Measurements from ENCODE around the gene PROSER3. TPM values are rescaled to one million over a fixed set of nuclear protein-coding genes. Genes with fewer than 3 reads are reported as not detected.

PROSER3 gene
- total and polyA plus RNA-seq, 2 of the 4 experiments (the other 2 are of a cell fraction): 5.4 to 21.8 TPM

- peak; percentile 57; the same call in 1 of the 2 replicates for TF ChIP-seq MAZ (IDR thresholded peaks at IDR 0.05; ENCODE audit: borderline replicate concordance, low read depth, low read length)
Measured at GRCh38 chr19:35757231-35757748, 686 bp upstream of the PROSER3 start (continued).

DNA sequence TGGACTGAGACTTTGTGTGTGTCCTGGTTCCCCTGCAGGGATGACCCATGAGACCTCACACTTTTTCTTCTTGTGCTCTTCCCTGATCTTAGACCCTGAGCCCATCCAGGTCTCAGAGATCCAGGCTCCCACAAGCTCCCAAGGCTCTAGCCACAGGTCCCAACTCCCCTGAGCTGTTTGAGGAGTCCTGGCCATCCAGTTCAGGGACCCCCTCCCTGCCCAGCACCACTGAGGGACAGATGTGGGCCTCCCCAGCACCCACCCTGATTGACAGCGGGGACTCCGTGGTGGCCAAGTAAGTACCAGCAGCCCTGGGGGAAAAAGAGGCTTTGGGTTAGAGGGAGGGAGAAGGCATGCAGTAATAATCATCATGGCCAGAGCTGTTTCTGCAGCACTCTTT, 1.7 kb downstream of the PROSER3 start:
- BruUV-seq (replicated peaks): no TSS peak
- Histone ChIP-seq H3K4me1 (ENCODE audit: control insufficient read depth, insufficient read depth, low read length) (peaks cover 13% of the 10 kb centered on the region), H3K56ac (ENCODE audit: extremely low read depth, insufficient read depth, low read length) (no peak overlapping the region), H3K79me1 (ENCODE audit: low read depth in 1 of 2, low read length in 2 of 2) (peaks cover 34 to 47% of the 10 kb centered on the region in 2 experiments), H4K20me1 (ENCODE audit: insufficient read depth, low read length) (peaks cover 6% of the 10 kb centered on the region; the same call in 1 of the 2 replicates), H4K91ac (ENCODE audit: insufficient read depth, low read depth, low read length) (no peak overlapping the region), H3K36me3 (ENCODE audit: control insufficient read depth, insufficient read depth, low read length) (peaks cover 17% of the 10 kb centered on the region), H2AFZ (replicated peaks; ENCODE audit: low read length, poor library complexity) (no peak overlapping the region), H2AK9ac (replicated peaks; ENCODE audit: low read depth, low read length, poor library complexity) (peak overlapping the region; percentile 63), H2BK120ac (ENCODE audit: low read depth, low read length) (no peak overlapping the region), H3K27me3 (ENCODE audit: control insufficient read depth, insufficient read depth, low read length) (no peaks in the 10 kb centered on the region), H3K4me3 (ENCODE audit: insufficient read depth, low read depth, low read length) (no peak overlapping the region), H2AK5ac (ENCODE audit: low read depth, low read length) (no peak overlapping the region), H3K18ac (ENCODE audit: low read depth, low read length) (no peak overlapping the region), H3K23ac (ENCODE audit: low read depth, low read length) (no peak overlapping the region), H3K9me3 (ENCODE audit: control insufficient read depth, insufficient read depth, low read length) (no peaks in the 10 kb centered on the region), H3K4me2 (ENCODE audit: low read depth, low read length) (no peak overlapping the region), H3K4ac (ENCODE audit: low read depth, low read length) (no peak overlapping the region), H2BK15ac (ENCODE audit: low read depth, low read length) (no peak overlapping the region), H2BK5ac (ENCODE audit: low read depth, low read length, poor library complexity, severe bottlenecking) (no peak overlapping the region), H2BK20ac (ENCODE audit: low read depth, low read length) (no peak overlapping the region), H3K27ac (ENCODE audit: insufficient read depth, low read length) (no peak overlapping the region), H3K9ac (ENCODE audit: low read depth, low read length) (no peak overlapping the region), H4K8ac (ENCODE audit: low read depth in 2 of 2, low read length in 2 of 2) (no peak overlapping the region), H3K14ac (replicated peaks; ENCODE audit: low read depth, low read length) (no peak overlapping the region), H3K9me1 (ENCODE audit: insufficient read depth, low read length) (peaks cover 20% of the 10 kb centered on the region; the same call in 1 of the 2 replicates), H4K5ac (ENCODE audit: low read depth, low read length) (no peak overlapping the region)
- dilution Hi-C loops (cut with HindIII; ENCODE audit: low sequenced_read_pairs, unreplicated experiment): no loop called here
- WGBS, 2 experiments (ENCODE audit: extremely low coverage in 2 of 2, insufficient read length in 1 of 2): no CpG with 5 or more reads among the region's 2 CpGs
- ChIA-PET CTCF (no interaction called here), POLR2A (ENCODE audit: unreplicated experiment) (no interaction called here)
- ATAC-seq (ENCODE audit: low read depth) (no peak), DNase-seq (no peak)
- intact Hi-C loops (cut with micrococcal nuclease): loop anchor here (2.0 to 5.0 kb wide), 2 partner anchors 15 to 173 kb away; partner anchors contain the start of gene ARHGAP33
- in situ Hi-C loops (cut with MboI; ENCODE audit: low sequenced_read_pairs): no loop called here
- TF ChIP-seq NFE2L2 (IDR thresholded peaks at IDR 0.05; ENCODE audit: low read depth, low read length) (no peak), MAFK (IDR thresholded peaks at IDR 0.05; ENCODE audit: low read depth, low read length) (no peak), MAZ (IDR thresholded peaks at IDR 0.05; ENCODE audit: borderline replicate concordance, low read depth, low read length) (no peak), CHD1 (IDR thresholded peaks at IDR 0.05; ENCODE audit: low read depth, low read length) (no peak), SMC3 (IDR thresholded peaks at IDR 0.05; ENCODE audit: low read depth, low read length) (no peak), CEBPB (IDR thresholded peaks at IDR 0.05; ENCODE audit: low read depth, low read length) (no peak)
- TF ChIP-seq, protein P1, sequence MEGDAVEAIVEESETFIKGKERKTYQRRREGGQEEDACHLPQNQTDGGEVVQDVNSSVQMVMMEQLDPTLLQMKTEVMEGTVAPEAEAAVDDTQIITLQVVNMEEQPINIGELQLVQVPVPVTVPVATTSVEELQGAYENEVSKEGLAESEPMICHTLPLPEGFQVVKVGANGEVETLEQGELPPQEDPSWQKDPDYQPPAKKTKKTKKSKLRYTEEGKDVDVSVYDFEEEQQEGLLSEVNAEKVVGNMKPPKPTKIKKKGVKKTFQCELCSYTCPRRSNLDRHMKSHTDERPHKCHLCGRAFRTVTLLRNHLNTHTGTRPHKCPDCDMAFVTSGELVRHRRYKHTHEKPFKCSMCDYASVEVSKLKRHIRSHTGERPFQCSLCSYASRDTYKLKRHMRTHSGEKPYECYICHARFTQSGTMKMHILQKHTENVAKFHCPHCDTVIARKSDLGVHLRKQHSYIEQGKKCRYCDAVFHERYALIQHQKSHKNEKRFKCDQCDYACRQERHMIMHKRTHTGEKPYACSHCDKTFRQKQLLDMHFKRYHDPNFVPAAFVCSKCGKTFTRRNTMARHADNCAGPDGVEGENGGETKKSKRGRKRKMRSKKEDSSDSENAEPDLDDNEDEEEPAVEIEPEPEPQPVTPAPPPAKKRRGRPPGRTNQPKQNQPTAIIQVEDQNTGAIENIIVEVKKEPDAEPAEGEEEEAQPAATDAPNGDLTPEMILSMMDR (conservative IDR thresholded peaks at IDR 0.05; ENCODE audit: low read depth, low read length): no peak

Data from IMR-90 (cell line).